IPS-20b (cell line): Measurements from ENCODE around the gene FAS.

Experiments
- H3K27ac ChIP-seq: one replicate; pipeline ENCODE4 v1.5.1; 2013; ENCODE audit warnings: low read length
- H3K27me3 ChIP-seq: 2 replicates; pipeline ENCODE4 v1.6.1; 2013; ENCODE audit warnings: mild to moderate bottlenecking, low read length, inconsistent platforms; ENCODE audit not compliant: insufficient read depth
- H3K36me3 ChIP-seq: 2 replicates; pipeline ENCODE4 v1.6.1; 2013; ENCODE audit warnings: low read depth, mild to moderate bottlenecking, inconsistent platforms, low read length, moderate library complexity; ENCODE audit not compliant: insufficient read depth
- H3K4me1 ChIP-seq: 2 replicates; pipeline ENCODE4 v1.6.1; 2013; ENCODE audit warnings: mild to moderate bottlenecking, control low read depth, inconsistent platforms, low read length, moderate library complexity; ENCODE audit not compliant: insufficient read depth
- H3K4me3 ChIP-seq: 2 replicates; pipeline ENCODE4 v1.5.1; 2013; ENCODE audit warnings: mild to moderate bottlenecking, low read length, inconsistent platforms
- H3K9ac ChIP-seq: 2 replicates; pipeline ENCODE4 v1.6.1; 2013; ENCODE audit warnings: low read depth, mild to moderate bottlenecking, inconsistent platforms, low read length, moderate library complexity
- H3K9me3 ChIP-seq: 2 replicates; pipeline ENCODE4 v1.6.1; 2013; ENCODE audit warnings: mild to moderate bottlenecking, low read depth, low read length, inconsistent platforms; ENCODE audit not compliant: insufficient read depth

The FAS gene

GRCh38 chr10:88986549-88987242 is 3.9 kb upstream of the FAS start:
- H3K4me3 ChIP-seq, result no peak overlapping the region
- H3K27ac ChIP-seq, result no peak overlapping the region
- no peaks in the 10 kb centered on the region for H3K4me1 ChIP-seq
- H3K27me3 ChIP-seq, result peaks cover 28% of the 10 kb centered on the region
- no peaks in the 10 kb centered on the region for H3K36me3 ChIP-seq
- H3K9ac ChIP-seq, result no peak overlapping the region
- H3K9me3 ChIP-seq, result no peaks in the 10 kb centered on the region

- Histone ChIP-seq H3K4me1 (no peaks in the 10 kb centered on the region; the same call in 1 of the 2 replicates), H3K27ac (no peak overlapping the region)
These were observed 3.3 kb upstream of the FAS start for GRCh38 chr10:88987243-88987725.

GRCh38 chr10:88987840-88988239 is 2.8 kb upstream of the FAS start:
- Histone ChIP-seq H3K36me3 (no peaks in the 10 kb centered on the region), H3K4me3 (no peak overlapping the region), H3K4me1 (peaks cover 3% of the 10 kb centered on the region; the same call in 1 of the 2 replicates), H3K27ac (no peak overlapping the region), H3K9ac (no peak overlapping the region), H3K9me3 (no peaks in the 10 kb centered on the region), H3K27me3 (peaks cover 35% of the 10 kb centered on the region)

More at GRCh38 chr10:88987243-88987725, 3.3 kb upstream of the FAS start:
- Histone ChIP-seq H3K9me3 (no peaks in the 10 kb centered on the region), H3K4me3 (no peak overlapping the region), H3K9ac (no peak overlapping the region), H3K36me3 (no peaks in the 10 kb centered on the region), H3K27me3 (peaks cover 34% of the 10 kb centered on the region)

- Histone ChIP-seq H3K9me3 (no peaks in the 10 kb centered on the region), H3K36me3 (no peaks in the 10 kb centered on the region), H3K9ac (no peak overlapping the region), H3K27me3 (peaks cover 35% of the 10 kb centered on the region), H3K27ac (no peak overlapping the region), H3K4me1 (peaks cover 6% of the 10 kb centered on the region; the same call in 1 of the 2 replicates), H3K4me3 (no peak overlapping the region)
These were observed 1.2 kb upstream of the FAS start for GRCh38 chr10:88989423-88989822.

GRCh38 chr10:88989824-88990383 is 694 bp upstream of the FAS start:
- Histone ChIP-seq H3K4me3 (peak overlapping the region; percentile 91), H3K36me3 (no peaks in the 10 kb centered on the region), H3K9me3 (no peaks in the 10 kb centered on the region), H3K9ac (peak overlapping the region; percentile 72; the same call in 1 of the 2 replicates), H3K4me1 (peaks cover 6% of the 10 kb centered on the region; the same call in 1 of the 2 replicates), H3K27me3 (peaks cover 35% of the 10 kb centered on the region), H3K27ac (no peak overlapping the region)

GRCh38 chr10:88991161-88991898 is 732 bp downstream of the FAS start:
- Histone ChIP-seq H3K27me3 (peaks cover 35% of the 10 kb centered on the region), H3K36me3 (no peaks in the 10 kb centered on the region), H3K9ac (peak overlapping the region; percentile 72; the same call in 1 of the 2 replicates), H3K27ac (no peak overlapping the region), H3K4me3 (peak overlapping the region; percentile 91), H3K4me1 (peaks cover 6% of the 10 kb centered on the region; the same call in 1 of the 2 replicates), H3K9me3 (no peaks in the 10 kb centered on the region)

- peaks cover 6% of the 10 kb centered on the region; the same call in 1 of the 2 replicates for H3K4me1 ChIP-seq
These were observed 1.3 kb downstream of the FAS start for GRCh38 chr10:88991899-88992320.

GRCh38 chr10:88992921-88993524 is 2.4 kb downstream of the FAS start:
- Histone ChIP-seq H3K4me1 (peaks cover 6% of the 10 kb centered on the region; the same call in 1 of the 2 replicates), H3K27ac (no peak overlapping the region)

More at GRCh38 chr10:88991899-88992320, 1.3 kb downstream of the FAS start:
- Histone ChIP-seq H3K36me3 (no peaks in the 10 kb centered on the region), H3K4me3 (peak overlapping the region; percentile 91), H3K9ac (peak overlapping the region; percentile 72; the same call in 1 of the 2 replicates), H3K9me3 (no peaks in the 10 kb centered on the region), H3K27me3 (peaks cover 35% of the 10 kb centered on the region), H3K27ac (no peak overlapping the region)

GRCh38 chr10:88994019-88994418 is 3.4 kb downstream of the FAS start:
- H3K27ac ChIP-seq, result no peak overlapping the region
- no peaks in the 10 kb centered on the region for H3K36me3 ChIP-seq
- H3K4me1 ChIP-seq, result peaks cover 6% of the 10 kb centered on the region; the same call in 1 of the 2 replicates
- no peaks in the 10 kb centered on the region for H3K9me3 ChIP-seq
- H3K4me3 ChIP-seq, result no peak overlapping the region
- no peak overlapping the region for H3K9ac ChIP-seq
- H3K27me3 ChIP-seq, result peaks cover 33% of the 10 kb centered on the region

More at GRCh38 chr10:88992921-88993524, 2.4 kb downstream of the FAS start:
- Histone ChIP-seq H3K9ac (no peak overlapping the region; the same call in 1 of the 2 replicates), H3K27me3 (peaks cover 35% of the 10 kb centered on the region), H3K36me3 (no peaks in the 10 kb centered on the region), H3K4me3 (peak overlapping the region; percentile 8; the same call in 1 of the 2 replicates), H3K9me3 (no peaks in the 10 kb centered on the region)

- Histone ChIP-seq H3K27me3 (peaks cover 20% of the 10 kb centered on the region), H3K4me3 (no peak overlapping the region), H3K9me3 (no peaks in the 10 kb centered on the region), H3K9ac (no peak overlapping the region), H3K27ac (no peak overlapping the region), H3K4me1 (peaks cover 6% of the 10 kb centered on the region; the same call in 1 of the 2 replicates), H3K36me3 (no peaks in the 10 kb centered on the region)
These were observed 4.7 kb downstream of the FAS start for GRCh38 chr10:88995156-88995876.
